ENCODE measurements around the gene SVOPL. TPM values are rescaled to one million over a fixed set of nuclear protein-coding genes. Genes with fewer than 3 reads are reported as not detected.

The SVOPL gene
- polyA plus RNA-seq, 3 donors, result not detected

DNA sequence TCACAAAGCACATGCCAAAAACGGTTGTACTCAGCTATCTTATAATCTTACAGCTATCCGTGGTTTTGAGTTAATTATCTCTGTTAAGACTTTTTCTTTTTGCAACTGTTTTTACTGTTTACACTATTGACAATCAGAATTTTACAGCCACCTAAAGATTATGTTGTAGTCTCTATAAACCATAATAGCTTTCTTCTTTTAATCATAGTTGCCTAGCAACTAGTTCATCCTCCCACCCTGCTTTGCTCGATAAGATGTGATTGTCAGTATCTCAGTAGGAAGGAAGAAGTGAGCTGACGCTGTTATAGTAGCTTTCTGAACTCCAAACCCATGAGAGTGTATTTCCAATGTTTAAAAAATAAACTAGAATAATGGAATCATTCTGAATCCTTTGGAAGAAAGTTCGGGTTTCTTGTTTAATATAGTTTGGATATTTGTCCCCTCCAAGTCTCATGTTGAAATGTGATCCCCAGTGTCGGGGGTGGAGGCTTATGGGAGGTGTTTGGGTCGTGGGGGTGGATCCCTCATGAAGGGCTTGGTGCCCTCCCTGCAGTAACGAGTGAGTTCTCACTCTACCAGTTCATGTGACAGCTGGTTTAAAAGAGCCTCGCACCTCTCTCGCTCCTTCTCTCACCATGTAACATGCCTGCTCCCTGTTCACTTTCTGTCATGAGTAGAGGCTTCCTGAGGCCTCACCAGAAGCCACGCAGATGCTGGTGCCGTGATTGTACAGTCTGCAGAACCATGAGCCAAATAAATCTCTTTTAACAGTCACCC is 68.1 kb downstream of the SVOPL start:
- Histone ChIP-seq H3K27me3 (ENCODE audit: control insufficient read depth in 2 of 2, insufficient read depth in 2 of 2, low read length in 2 of 2) (no peaks in the 10 kb centered on the region), H3K79me2 (ENCODE audit: insufficient read depth, low read length) (no peaks in the 10 kb centered on the region), H4K20me1 (ENCODE audit: insufficient read depth, low read length) (no peaks in the 10 kb centered on the region), H3K4me3 (replicated peaks in 1 of 3; ENCODE audit: low read depth in 2 of 3, low read length in 3 of 3) (no peak overlapping the region), H3K36me3 (replicated peaks in 1 of 2; ENCODE audit: control insufficient read depth in 1 of 2, insufficient read depth in 2 of 2, low read length in 2 of 2) (no peaks in the 10 kb centered on the region), H3K4me2 (replicated peaks; ENCODE audit: extremely low read depth, low read length, poor library complexity, severe bottlenecking) (no peak overlapping the region), H2AFZ (ENCODE audit: insufficient read depth, low read depth, low read length, poor library complexity, severe bottlenecking) (no peak overlapping the region), H3K4me1 (ENCODE audit: control insufficient read depth in 1 of 2, insufficient read depth in 2 of 2, low read length in 2 of 2) (no peaks in the 10 kb centered on the region), H3K9ac (ENCODE audit: insufficient read depth, low read length, poor library complexity, severe bottlenecking) (no peak overlapping the region), H3K27ac (ENCODE audit: low read depth in 1 of 2, low read length in 2 of 2) (no peak overlapping the region), H3K9me3 (replicated peaks in 1 of 2; ENCODE audit: control insufficient read depth in 1 of 2, insufficient read depth in 1 of 2, low read length in 2 of 2) (no peaks in the 10 kb centered on the region)
- no peak for TF ChIP-seq CTCF (IDR thresholded peaks at IDR 0.05)
- intact Hi-C loops (cut with micrococcal nuclease), result no loop called here
- H3K36me3 Mint-ChIP-seq, result no peaks in the 10 kb centered on the region
- peaks cover 0 to 2% (median 2%) of the 10 kb centered on the region in 3 donors for H3K27me3 Mint-ChIP-seq (ENCODE audit: low read depth in 3 of 3)
- H3K9me3 Mint-ChIP-seq, result no peaks in the 10 kb centered on the region
- no peaks in the 10 kb centered on the region for H3K4me1 Mint-ChIP-seq
- DNase-seq, result no peak
- 95% methylated on average over 6 of the region's 12 CpGs for WGBS (ENCODE audit: insufficient coverage)
- no peak overlapping the region for H3K27ac Mint-ChIP-seq
- H3K4me3 Mint-ChIP-seq, result no peak overlapping the region

DNA sequence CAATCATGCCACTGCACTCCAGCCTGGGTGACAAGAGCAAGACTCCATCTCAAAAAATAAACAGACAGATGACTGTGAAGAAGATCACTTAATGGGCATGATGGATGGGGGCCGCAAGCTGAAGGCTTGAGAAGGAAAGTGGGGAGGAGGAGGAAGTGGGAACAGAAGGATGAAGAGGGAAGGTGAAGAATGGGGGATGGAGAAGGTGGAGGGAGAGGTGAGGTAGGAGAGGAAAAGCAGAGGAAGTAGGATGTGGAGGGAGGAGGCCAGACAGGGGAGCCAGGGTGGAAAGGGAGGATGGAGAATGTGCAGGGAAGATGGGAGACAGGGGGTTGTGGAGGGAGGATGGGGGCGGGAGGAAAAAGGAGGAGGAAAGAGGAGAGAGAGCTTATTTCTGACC is 68.8 kb downstream of the SVOPL start:
- no peaks in the 10 kb centered on the region for H3K9me3 Mint-ChIP-seq
- Histone ChIP-seq H2AFZ (ENCODE audit: insufficient read depth, low read depth, low read length, poor library complexity, severe bottlenecking) (no peak overlapping the region), H3K9ac (ENCODE audit: insufficient read depth, low read length, poor library complexity, severe bottlenecking) (no peak overlapping the region), H3K9me3 (replicated peaks in 1 of 2; ENCODE audit: control insufficient read depth in 1 of 2, insufficient read depth in 1 of 2, low read length in 2 of 2) (no peaks in the 10 kb centered on the region), H3K4me3 (replicated peaks in 1 of 3; ENCODE audit: low read depth in 2 of 3, low read length in 3 of 3) (no peak overlapping the region), H3K79me2 (ENCODE audit: insufficient read depth, low read length) (no peaks in the 10 kb centered on the region), H3K27ac (ENCODE audit: low read depth in 1 of 2, low read length in 2 of 2) (no peak overlapping the region), H4K20me1 (ENCODE audit: insufficient read depth, low read length) (no peaks in the 10 kb centered on the region), H3K27me3 (ENCODE audit: control insufficient read depth in 2 of 2, insufficient read depth in 2 of 2, low read length in 2 of 2) (no peaks in the 10 kb centered on the region), H3K36me3 (replicated peaks in 1 of 2; ENCODE audit: control insufficient read depth in 1 of 2, insufficient read depth in 2 of 2, low read length in 2 of 2) (no peaks in the 10 kb centered on the region), H3K4me2 (replicated peaks; ENCODE audit: extremely low read depth, low read length, poor library complexity, severe bottlenecking) (no peak overlapping the region), H3K4me1 (ENCODE audit: control insufficient read depth in 1 of 2, insufficient read depth in 2 of 2, low read length in 2 of 2) (no peaks in the 10 kb centered on the region)
- H3K27ac Mint-ChIP-seq, result no peak overlapping the region
- H3K36me3 Mint-ChIP-seq, result no peaks in the 10 kb centered on the region
- intact Hi-C loops (cut with micrococcal nuclease), result no loop called here
- no peaks in the 10 kb centered on the region for H3K4me1 Mint-ChIP-seq
- 100% methylated on average over 1 of the region's 2 CpGs for WGBS (ENCODE audit: insufficient coverage)
- DNase-seq, result no peak
- TF ChIP-seq CTCF (IDR thresholded peaks at IDR 0.05), result no peak
- H3K4me3 Mint-ChIP-seq, result no peak overlapping the region
- H3K27me3 Mint-ChIP-seq (ENCODE audit: low read depth in 3 of 3), result peaks cover 0 to 2% (median 2%) of the 10 kb centered on the region in 3 donors

All from CD14-positive monocyte (primary cell).